GM21526 (cell line): ENCODE data around the gene CBLN3.

ENCODE experiments used
- ATAC-seq: cut with Tn5 transposase; IDR thresholded peaks from one replicate; pipeline ENCODE4 v1.9.1; 2021; ENCODE audit warnings: moderate library complexity; ENCODE audit not compliant: unreplicated experiment, low FRiP score

The CBLN3 gene

DNA sequence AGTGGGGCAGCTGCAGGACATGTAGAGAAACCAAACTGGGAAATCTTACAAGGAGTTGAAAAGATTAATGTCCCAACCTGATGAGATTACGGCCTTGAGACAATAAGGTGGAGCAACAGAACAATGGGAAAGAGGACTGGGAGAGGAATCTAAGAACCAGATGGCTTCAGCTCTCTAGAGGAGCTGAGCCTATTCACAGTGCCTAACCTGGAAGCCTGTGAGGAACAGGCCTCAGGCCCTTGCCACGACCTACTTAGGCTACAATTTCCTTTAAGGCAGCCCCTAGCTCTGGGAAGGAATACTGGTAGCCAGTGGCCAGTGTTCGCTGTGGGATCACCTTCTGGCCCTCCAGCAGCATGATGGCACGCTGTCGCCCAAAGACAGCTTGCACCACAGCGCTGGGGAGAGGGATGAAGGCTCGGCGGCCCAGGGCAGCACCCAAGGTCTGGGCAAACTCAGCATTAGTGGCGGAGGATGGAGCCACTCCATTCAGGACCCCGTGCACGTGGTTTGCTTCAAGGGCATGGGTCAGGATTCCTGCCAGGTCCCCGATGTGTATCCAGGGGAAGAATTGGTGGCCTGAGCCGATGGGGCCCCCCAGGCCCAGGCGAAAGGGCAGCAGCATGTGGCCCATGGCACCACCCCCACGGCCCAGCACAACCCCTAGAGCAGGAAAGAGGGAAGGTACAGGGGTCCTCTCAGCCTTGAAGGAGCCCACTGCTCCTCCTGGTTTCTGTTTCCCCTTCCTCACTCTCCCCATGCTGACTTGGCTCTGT, 10.6 kb upstream of the CBLN3 start:
- no peak for ATAC-seq

DNA sequence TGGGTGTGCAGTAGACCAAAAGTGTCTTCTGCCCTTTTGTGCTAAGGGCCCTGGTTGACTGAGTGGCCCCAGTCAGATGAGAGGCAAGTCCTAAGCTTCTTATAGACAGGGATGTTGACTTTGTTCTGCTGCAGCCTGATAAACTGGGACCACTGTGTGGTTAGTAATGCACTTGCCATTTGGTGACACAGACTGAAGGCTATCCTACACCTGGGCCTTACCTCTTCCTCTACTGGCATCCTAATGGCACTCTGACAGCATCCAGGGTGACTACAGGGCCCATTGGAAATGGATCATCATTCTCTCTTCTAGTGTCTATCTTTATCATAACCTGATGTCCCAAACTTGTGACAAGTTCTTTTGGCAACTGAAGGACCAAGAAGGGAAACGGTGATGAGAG, 9.8 kb upstream of the CBLN3 start:
- no peak for ATAC-seq

DNA sequence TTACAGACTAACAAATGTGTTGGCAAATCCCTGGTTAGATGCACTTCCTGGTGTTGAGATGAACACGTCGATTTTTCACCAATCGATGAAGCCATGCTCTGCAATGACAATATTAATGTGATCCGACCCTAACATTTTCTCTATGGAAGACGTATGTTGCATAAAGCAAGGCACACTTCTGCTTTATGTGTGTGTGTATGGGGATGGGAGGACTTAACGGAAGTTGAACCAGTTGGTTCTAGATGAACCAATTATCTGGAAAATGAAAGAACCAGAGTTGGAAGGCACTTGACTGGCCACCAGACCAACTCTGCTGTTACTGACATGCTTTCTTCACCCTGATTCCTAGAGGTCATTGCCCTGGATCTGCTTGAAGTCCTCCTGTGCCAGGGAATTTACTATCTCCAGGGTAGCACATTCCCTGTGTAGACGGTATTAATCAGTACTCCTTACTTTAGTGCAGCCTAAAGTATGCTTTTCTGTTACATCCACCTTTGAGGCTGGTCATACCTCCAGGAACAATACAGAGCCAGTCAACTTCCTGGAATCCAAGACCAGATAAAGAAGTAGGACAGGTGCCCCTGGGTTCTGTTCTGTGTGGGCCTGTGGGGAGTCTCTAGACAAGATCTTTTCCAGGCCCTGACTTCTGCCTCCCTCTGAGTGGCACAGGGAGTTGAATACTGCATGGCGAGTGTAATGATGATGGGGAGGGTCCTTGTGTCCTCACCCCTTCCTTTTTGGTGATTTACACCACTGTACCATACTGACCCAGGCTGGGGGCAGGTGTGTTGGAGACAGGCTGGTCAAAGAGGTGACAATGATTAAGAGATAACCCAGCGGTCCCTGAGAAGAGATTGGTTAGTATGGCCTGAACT, 9.0 kb upstream of the CBLN3 start:
- no peak for ATAC-seq

DNA sequence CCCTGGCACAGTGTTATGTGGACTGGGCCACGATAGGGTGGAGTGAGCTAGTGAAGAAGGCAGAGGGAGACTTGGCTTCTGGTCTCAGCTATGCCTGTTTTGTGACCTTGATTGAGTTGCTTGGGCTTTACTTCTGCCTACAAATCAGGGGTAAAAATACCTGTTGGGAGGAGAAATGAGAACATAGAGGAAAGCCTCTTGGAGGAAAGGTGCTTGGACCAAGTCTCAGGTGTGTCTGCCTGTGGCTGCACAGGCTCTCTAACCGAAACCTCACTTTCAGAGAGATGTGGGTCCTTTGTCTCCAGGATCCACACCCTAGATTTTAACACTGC, 8.2 kb upstream of the CBLN3 start:
- no peak for ATAC-seq

DNA sequence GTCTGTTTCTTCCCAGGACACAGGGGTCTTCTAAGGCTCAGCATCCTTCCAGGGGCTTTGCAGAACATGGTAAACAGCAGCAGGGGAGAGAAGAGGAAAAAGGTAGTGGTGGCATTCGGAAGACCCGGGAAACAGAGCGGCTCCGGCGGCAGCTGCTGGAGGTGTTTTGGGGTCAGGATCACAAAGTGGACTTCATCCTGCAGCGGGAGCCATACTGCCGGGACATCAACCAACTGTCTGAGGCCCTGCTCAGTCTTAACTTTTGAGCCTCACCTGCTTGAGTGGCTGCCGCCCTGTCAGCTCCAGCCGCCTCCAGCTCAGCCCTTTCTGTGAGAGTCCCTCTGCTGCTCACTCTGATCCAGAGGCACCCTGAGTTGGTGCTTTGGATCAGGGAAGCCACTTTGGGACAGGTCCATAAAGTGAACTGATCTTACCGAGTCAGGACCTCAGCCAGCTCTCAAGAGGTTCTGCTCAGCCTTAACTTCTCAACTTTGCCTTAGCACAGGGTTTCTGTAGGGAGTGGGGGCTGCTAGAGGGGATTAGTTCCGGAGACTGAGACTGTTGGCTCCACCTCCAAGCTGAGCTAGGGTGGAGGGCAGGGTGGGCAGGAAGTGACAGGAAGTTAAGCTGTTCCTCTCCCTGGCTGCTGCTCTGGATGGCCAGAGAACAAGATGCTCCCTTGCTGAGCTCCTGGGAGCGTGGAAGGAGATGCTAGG, 7.7 kb upstream of the CBLN3 start:
- ATAC-seq, result no peak

DNA sequence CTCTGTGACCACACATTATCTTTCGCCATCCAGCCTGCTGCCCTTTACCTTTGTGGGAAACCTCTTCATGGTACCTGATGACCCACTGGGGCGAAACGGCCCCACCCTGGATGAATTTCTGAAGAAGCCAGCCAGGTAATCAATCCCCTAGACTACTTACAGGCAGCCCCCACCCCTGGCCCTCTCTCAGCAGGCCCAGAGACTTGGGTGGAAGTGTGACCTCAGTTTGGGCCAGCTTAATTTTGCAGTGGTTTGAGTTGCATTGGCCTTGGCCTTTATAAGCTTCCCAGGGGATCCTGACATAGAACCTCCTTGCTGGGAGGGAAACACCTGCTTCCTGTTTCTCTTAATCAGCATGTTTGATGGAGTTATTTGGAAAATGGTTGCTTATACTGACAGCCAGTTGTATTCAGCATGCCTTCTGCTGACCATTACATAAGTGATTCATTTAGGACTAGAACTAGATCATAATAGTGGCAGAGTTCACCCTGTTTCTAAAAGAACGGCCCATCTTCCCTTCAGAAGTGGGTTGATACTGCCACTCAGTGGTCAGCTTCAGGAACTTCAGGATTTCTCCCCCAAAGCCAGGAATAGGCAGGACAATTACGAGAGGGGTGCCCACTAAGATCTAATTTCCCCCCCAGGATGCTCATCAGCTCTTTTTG, 7.0 kb upstream of the CBLN3 start:
- no peak for ATAC-seq

DNA sequence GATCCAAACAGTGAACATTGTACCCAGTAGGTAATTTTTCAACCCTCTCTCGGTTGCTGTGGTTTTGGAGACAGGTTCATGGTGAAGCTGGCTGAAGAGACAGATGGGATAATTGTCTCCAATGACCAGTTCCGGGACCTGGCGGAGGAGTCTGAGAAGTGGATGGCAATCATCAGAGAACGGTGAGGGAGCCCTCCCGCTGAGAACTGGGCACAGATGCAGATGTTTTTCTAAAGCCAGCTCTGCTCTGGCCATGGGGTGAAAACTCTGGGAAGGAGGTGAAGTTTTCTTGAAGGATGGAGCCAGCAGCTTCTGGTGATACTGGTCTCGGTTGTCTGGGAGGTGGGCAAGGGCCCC, 6.5 kb upstream of the CBLN3 start:
- ATAC-seq, result no peak

DNA sequence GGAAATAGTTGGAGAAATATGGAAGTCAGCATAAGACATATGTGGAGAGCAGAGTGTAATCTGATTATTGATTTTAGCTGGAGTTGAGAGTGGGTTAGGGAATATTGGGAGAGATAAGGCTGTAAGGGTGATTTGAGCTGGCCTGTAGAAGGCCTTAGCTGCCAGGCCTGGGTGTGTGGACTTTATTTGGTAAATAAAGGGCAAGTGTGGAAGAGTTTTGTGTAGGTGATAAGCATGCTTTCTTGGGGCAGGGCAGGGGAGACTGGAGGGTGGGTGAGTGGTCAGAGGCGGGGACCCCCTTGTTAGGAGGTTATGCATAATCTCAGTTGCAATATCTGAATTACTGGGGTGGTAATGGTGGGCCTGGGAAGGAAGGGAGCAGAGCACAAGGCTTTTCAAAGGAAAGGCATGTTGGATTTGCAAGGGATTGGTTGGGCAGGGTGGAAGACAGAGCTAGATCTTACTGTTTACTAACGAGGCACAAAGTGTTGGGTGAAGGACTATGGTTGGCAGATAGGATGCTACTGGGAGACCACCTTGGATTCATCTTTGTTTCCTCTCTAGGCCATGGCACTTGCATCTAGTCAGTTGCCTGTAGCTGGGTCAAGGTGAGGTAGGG, 5.8 kb upstream of the CBLN3 start:
- ATAC-seq, result no peak

DNA sequence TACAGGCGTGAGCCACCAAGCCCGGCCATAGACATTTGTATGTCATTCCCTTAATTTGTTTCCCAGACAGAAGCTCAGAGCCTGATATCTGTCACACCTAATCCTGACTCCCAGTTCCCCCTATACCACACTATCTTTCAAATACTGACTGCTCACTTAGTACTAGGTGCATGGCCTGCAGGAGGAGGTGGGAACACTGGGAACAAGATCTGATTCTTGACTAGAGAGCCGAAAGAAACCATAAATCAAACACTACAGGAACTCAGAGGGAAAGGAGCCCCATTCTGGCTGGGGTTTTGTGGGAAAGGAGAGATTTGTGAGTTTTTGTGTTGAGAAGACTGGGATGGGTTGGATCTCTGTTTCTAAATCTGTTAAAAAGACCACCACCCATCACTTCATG, 5.2 kb upstream of the CBLN3 start:
- no peak for ATAC-seq

DNA sequence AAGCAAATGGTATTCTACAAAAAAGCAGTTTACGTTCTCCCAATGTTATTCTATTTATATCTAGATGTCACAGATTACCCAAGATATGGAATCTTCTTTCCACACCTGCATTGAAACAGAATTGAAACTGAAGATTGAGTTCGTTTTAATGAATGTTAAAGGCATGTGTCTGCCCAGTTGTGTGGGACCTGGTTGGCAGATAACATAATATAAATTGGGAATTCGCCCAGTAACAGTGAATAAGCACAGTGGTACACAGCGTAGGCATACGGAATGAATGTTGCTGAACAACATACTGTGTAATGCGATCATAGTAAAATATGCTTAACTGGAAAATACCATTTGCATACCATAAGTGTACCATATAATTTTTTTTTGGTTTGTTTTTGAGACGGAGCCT, 4.6 kb upstream of the CBLN3 start:
- no peak for ATAC-seq

DNA sequence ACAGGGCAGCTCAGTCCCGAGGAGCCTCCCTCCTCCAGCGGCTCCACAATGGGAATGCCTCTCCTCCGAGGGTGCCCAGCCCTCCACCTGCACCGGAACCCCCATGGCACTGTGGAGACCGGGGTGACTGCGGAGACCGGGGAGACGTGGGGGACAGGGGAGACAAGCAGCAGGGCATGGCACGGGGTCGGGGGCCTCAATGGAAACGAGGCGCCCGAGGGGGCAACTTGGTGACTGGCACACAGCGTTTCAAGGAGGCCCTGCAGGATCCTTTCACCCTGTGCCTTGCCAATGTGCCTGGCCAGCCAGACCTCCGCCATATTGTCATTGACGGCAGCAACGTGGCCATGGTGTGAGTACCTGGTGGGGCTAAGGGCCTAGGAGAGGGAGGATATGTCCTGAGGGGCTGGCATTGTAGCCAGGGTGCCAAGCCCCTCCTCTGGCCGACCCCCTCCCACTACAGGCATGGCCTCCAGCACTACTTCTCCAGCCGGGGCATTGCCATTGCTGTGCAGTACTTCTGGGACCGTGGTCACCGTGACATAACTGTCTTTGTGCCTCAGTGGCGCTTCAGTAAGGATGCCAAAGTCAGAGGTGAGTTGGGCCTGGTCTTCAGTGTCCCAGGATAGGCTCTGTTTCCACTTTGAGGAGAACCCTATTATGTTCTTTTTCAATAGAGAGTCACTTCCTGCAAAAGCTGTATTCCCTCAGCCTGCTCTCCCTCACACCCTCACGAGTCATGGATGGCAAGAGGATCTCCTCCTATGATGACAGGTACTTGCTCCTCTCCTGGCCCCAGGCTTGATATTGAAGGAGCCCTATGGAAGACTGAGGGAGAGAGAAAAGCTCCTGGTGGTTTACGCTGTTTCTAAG, 3.0 kb upstream of the CBLN3 start:
- ATAC-seq, result no peak

DNA sequence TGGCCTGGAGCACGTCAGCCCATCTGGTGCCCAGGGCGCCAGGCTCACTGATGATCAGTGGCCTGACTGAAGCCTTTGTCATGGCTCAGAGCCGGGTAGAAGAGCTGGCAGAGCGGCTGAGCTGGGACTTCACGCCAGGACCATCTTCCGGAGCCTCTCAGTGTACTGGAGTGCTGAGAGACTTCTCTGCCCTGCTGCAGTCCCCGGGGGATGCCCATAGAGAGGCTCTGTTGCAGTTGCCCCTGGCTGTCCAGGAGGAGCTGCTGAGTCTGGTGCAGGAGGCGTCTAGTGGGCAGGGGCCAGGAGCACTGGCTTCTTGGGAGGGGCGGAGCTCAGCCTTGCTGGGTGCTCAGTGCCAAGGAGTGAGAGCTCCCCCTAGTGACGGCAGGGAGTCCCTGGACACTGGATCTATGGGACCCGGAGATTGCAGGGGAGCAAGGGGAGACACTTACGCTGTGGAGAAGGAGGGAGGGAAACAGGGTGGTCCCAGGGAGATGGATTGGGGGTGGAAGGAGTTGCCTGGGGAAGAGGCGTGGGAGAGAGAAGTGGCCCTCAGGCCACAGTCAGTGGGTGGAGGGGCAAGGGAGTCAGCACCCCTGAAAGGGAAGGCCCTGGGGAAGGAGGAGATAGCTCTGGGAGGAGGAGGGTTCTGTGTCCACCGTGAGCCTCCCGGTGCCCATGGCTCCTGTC, 2.2 kb upstream of the CBLN3 start:
- ATAC-seq, result no peak

DNA sequence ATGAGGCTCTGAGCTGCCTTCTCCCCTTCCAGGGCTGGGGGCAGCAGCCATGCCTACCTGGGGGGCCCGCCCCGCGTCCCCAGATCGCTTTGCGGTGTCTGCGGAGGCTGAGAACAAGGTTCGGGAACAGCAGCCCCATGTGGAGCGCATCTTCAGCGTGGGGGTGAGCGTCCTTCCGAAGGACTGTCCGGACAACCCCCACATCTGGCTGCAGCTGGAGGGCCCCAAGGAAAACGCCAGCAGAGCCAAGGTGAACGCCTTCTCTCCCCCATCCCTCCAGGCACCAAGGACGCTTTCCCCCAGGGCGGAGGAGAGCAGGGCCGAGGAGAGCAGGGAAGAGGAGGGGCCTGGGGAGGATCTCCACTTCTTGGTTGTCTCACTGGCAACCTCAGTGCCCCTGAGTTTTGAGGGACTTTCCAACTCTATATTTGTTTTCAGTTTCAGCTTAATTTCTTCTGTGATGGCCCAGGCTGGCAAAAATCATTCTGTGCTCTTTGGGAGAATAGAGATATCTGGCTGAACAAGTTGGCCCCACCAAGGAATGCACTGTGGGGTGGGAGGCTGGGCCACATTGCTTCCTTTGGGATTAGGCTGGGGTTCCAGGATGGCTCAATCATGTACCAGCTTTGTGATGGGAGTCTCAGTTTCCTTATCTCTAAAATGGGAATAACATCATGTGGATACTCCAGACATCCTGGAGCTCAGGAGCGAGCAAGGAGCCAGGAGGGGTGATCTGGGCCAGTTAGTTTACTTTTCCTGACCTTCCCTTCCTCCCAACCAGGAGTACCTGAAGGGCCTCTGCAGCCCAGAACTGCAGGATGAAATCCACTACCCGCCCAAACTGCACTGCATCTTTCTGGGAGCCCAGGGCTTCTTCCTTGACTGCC, 1.5 kb upstream of the CBLN3 start:
- ATAC-seq, result no peak

DNA sequence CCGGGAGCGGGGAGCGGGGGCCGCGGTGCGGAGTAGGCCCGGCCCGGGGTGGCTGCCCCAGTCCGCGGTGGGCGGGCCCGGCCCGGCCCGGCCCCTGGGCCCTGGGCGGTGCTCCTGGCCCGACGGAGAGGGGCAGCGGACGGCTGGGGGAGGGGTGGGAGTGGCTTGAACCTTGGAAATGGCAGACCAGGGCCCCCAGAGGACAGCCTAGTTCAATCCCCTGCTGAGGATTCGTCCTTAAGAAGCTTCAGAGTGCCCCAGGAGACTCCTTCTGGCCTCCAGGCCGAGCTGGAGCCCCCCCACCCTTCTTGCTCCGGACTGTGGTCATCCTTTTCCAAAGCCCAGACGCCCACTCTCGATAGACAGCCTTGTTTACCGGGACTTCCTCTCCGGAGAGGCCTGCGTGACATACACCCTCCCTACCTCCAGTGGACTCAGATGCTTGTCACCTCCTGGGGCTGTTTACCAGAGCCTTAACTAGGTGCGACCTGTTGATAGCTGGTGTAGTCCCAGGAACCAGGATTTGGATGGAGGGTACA, 744 bp upstream of the CBLN3 start:
- ATAC-seq, result peak; percentile 56

DNA sequence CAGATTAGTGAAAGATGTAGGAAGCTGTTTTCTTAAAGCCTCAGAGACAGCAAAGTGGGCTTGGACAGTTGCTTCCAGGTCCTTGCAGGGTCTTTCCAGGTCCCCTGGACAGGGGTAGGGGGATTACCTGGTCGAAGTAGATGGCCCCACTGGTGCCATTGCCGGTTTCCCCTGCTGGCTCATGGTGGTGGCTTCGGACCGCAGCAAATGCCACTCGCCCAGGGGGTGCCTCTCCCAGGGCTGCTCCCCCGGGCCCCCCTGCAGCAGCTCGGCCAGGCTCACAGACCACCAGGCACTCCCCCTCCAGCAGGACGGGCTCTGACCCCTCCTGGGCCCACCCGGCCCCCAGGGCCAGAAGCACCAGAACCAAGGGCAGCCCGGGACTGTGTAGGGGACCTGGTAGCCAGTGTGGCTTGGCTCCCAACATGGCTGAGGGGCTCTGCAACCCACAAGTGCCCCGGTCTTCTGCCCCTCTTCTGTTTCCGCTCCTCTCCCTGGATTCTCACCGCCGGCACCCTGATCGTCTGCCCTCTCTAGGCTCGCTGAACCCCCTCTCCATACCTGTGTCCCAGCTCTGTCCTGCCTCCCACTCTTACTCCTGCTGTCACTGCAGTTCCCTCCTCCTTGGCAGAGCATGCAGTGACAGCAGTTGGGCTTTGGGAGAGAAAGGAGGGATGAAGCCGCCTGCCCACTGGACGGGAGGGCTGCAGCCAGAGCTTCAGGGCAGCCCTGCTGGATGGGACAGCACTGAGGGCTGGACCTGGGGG, 657 bp downstream of the CBLN3 start:
- ATAC-seq, result no peak

DNA sequence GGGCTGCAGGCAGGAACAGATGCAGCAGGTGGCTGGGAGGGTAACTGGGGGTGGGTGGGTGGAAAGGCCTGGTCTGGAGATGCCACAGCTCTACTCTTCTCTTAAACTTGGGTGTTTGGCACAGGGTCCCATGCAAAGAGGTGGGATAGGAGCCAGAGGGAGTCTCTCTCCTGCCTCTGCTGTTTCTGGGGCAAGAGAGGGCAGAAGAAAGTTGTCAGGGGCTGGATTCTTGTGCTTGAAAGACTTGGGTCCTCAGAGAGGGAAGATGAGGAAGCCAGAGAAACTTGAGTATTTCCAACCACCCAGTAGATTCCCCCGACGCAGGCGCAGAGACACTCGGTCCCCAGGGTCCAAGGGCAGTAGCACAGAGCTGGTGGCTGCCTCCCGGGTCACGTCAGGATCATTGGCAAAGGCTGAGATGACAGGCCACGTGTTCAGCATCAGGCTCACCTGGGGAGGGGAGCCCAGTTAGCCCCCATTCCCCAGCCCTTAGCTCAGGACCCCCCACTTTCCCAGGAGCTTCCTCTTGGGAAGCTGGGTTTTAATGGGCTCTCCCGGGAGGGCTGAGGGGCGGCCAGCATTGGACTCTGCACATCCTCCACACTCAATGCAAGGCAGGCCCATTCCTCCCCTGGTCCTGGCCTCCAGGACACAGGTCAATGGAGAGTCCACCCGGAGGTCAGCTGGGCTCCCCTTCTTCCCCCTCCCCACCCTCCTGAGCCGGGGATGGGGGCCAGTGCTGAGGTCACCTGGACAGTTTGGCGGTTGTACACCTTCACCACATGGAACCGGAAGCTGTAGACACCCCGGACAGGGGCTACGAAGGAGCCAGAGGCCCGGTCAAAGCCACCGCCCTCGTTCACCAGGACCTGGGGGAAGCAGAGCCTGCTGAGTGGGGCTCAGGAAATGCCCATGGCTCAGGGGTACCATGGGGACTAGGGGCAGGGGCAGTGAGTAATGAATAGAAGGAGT, 1.6 kb downstream of the CBLN3 start:
- no peak for ATAC-seq
